Measurements from ENCODE around the gene WNT16.
A peak's percentile ranks its signal among the peaks of the same experiment; 100 is the strongest.

The WNT16 gene

DNA sequence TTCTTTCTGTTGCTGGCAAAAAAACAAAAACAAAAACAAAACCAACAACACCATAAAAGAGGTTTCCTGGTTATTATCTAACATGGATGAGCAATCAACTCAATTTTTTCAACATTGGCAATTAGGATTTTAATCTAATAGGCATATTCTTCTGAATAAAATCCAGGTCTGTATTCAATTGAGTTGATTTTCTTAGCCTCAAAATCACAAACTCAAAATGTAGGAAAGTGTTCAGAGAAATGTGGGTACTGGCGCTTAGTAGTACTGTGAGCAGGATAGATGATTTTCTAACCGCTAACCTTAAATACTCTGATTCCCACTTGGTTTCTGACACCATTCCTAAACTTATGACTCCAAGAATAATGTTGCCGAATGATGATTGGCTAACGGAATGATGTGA lies 5.6 kb downstream of the WNT16 start:
- no peak for DNase-seq (ENCODE audit: low spot score)
- in situ Hi-C loops (cut with MboI; ENCODE audit: low pct_unique_long_range_greater_than_20kb, low sequenced_read_pairs, unreplicated experiment), result loop anchor here (25.0 kb wide), 1 partner anchor 197 kb away; no protein-coding TSS in a partner anchor

DNA sequence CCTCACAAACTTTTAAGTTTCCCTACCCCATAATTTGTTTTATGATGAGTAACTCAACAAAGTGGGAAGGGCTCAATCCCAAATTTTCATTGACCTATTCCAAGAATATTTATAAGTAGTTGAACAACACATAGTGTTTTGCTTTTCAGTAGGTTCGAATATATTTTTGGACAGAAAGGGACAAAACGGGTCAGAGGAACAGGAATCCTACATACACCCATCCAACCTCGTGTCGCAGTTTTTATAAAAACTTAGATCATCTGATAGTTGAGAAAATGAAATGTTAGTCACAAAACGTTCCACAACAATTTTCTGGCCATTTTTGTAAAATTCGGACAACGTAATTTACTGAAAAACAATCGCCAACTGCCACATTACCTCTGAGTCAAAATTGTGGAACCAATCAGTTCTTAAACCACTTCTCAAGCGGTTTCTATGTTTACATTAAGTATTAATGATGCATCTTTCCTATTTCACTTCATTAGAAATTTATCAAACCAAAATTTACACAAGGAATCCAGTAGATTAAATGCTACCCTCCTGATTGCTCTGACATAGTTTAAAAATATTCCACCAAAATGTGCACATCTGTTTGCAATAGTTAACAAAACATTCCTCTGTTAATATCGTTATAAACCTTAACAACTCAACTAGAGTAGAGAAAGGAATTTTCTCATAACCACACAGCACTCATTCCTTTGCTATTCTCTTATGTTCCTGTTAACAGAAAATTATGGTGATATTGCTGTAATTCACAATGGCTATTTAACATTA lies 6.3 kb downstream of the WNT16 start:
- TF ChIP-seq, protein P1, sequence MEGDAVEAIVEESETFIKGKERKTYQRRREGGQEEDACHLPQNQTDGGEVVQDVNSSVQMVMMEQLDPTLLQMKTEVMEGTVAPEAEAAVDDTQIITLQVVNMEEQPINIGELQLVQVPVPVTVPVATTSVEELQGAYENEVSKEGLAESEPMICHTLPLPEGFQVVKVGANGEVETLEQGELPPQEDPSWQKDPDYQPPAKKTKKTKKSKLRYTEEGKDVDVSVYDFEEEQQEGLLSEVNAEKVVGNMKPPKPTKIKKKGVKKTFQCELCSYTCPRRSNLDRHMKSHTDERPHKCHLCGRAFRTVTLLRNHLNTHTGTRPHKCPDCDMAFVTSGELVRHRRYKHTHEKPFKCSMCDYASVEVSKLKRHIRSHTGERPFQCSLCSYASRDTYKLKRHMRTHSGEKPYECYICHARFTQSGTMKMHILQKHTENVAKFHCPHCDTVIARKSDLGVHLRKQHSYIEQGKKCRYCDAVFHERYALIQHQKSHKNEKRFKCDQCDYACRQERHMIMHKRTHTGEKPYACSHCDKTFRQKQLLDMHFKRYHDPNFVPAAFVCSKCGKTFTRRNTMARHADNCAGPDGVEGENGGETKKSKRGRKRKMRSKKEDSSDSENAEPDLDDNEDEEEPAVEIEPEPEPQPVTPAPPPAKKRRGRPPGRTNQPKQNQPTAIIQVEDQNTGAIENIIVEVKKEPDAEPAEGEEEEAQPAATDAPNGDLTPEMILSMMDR (IDR thresholded peaks at IDR 0.05; ENCODE audit: extremely low read depth, insufficient read depth, missing control alignments), result no peak
- no peak for DNase-seq (ENCODE audit: low spot score)
- in situ Hi-C loops (cut with MboI; ENCODE audit: low pct_unique_long_range_greater_than_20kb, low sequenced_read_pairs, unreplicated experiment), result loop anchor here (25.0 kb wide), 1 partner anchor 198 kb away; no protein-coding TSS in a partner anchor

More for the DNA sequence above, 5.6 kb downstream of the WNT16 start:
- TF ChIP-seq, protein P1 (IDR thresholded peaks at IDR 0.05; ENCODE audit: extremely low read depth, insufficient read depth, missing control alignments), result no peak

DNA sequence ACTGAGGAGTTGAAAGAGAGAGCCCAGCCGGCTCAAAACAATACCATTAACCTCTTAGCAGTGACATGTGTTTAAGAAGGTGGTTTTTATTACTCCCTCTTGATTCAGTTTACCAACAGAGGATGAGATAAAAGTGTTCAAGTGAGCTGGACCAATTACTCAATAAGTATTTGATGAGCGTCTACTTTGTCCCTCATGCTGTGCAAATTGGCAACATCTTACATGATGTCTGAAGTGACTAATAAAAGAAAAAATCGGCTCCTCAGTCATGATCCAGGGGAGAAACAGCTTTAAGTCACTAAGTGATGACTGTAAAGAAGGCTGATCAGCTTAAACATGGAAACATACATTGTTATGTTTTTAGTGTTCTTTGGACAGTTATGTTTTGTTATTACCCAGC lies 7.8 kb downstream of the WNT16 start:
- DNase-seq (ENCODE audit: low spot score), result no peak
- TF ChIP-seq, protein P1 (IDR thresholded peaks at IDR 0.05; ENCODE audit: extremely low read depth, insufficient read depth, missing control alignments), result no peak
- in situ Hi-C loops (cut with MboI; ENCODE audit: low pct_unique_long_range_greater_than_20kb, low sequenced_read_pairs, unreplicated experiment), result loop anchor here (25.0 kb wide), 1 partner anchor 199 kb away; no protein-coding TSS in a partner anchor

DNA sequence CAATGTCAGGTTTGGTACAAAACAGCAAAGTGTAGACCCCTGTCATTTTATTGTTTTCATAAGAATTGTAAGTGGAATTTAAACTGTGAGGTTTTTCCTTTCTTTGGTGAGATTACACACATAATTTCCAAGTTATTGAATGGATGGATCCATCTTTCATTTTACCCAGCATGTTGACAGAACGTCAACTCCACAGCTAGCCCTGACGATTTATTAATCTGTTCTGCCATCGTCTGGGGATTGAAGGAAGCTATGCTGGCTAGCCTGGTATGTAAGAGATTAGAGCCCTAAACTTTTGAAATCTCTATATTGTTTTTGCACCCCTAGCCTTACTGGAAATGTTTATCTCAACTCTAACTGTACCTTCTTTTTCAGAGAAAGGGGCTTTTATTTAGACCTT lies 8.6 kb downstream of the WNT16 start:
- TF ChIP-seq, protein P1 (IDR thresholded peaks at IDR 0.05; ENCODE audit: extremely low read depth, insufficient read depth, missing control alignments), result peak; percentile 39
- in situ Hi-C loops (cut with MboI; ENCODE audit: low pct_unique_long_range_greater_than_20kb, low sequenced_read_pairs, unreplicated experiment), result loop anchor here (25.0 kb wide), 1 partner anchor 200 kb away; no protein-coding TSS in a partner anchor
- peak; percentile 12 for DNase-seq (ENCODE audit: low spot score)

DNA sequence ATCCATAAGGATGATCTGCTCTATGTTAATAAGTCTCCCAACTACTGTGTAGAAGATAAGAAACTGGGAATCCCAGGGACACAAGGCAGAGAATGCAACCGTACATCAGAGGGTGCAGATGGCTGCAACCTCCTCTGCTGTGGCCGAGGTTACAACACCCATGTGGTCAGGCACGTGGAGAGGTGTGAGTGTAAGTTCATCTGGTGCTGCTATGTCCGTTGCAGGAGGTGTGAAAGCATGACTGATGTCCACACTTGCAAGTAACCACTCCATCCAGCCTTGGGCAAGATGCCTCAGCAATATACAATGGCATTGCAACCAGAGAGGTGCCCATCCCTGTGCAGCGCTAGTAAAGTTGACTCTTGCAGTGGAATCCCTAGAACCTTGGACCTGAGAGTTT lies 10.3 kb downstream of the WNT16 start:
- in situ Hi-C loops (cut with MboI; ENCODE audit: low pct_unique_long_range_greater_than_20kb, low sequenced_read_pairs, unreplicated experiment), result loop anchor here (25.0 kb wide), 1 partner anchor 202 kb away; no protein-coding TSS in a partner anchor
- no peak for DNase-seq (ENCODE audit: low spot score)

DNA sequence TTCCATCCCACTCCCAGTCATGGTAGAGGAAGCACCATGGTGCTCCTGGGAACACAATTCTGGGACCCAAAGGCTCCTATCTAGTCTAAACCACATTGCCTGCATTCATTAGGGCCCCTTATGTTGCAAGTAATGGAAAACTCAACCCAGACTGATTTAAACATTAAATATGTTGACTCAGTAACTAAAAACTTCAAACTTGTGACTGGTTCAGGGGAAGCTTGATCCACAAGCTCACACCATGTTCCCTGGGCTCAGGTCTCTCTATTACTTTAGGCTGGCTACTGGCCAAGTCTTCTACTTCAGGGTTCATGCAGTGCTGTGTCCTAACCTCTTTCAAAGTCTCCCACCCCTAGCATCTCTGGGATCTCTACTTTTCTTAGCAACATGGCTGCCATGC lies 13.1 kb downstream of the WNT16 start:
- DNase-seq (ENCODE audit: low spot score), result no peak
- TF ChIP-seq, protein P1 (IDR thresholded peaks at IDR 0.05; ENCODE audit: extremely low read depth, insufficient read depth, missing control alignments), result no peak
- in situ Hi-C loops (cut with MboI; ENCODE audit: low pct_unique_long_range_greater_than_20kb, low sequenced_read_pairs, unreplicated experiment), result loop anchor here (25.0 kb wide), 1 partner anchor 205 kb away; no protein-coding TSS in a partner anchor

More for the DNA sequence above, 10.3 kb downstream of the WNT16 start:
- TF ChIP-seq, protein P1 (IDR thresholded peaks at IDR 0.05; ENCODE audit: extremely low read depth, insufficient read depth, missing control alignments), result no peak
